Measurements from ENCODE around the gene UCHL3.

GRCh38 chr13:75556961-75557360, 7.4 kb downstream of the UCHL3 start:
- TF ChIP-seq EZH2 (IDR thresholded peaks at IDR 0.05; ENCODE audit: borderline replicate concordance, low read depth, low read length, poor library complexity, severe bottlenecking) (no peak), CTCF (conservative IDR thresholded peaks at IDR 0.05; ENCODE audit: low read depth, low read length) (no peak)
